MG63 (cell line): ENCODE data around the gene PTPRD. TPM values are rescaled to one million over a fixed set of nuclear protein-coding genes. Genes with fewer than 3 reads are reported as not detected.
"Not testable (repeated sequence)": the region's sequence is repeated elsewhere in the genome, so short reads cannot be mapped to it uniquely, and the experiment has no call there.

Source experiments
- DNase-seq: peaks from one replicate; pipeline ENCODE4 v3.0.0-alpha.2; 2020
- H3K27me3 ChIP-seq: fragments of 250-450 bp; sonication (Bioruptor Pico); 2 replicates; pipeline ENCODE4 v1.5.1; 2020; ENCODE audit warnings: mild to moderate bottlenecking, moderate library complexity
- H3K36me3 ChIP-seq: fragments of 250-450 bp; sonication (Bioruptor Pico); 2 replicates; pipeline ENCODE4 v1.5.1; 2020; ENCODE audit warnings: mild to moderate bottlenecking, moderate library complexity
- H3K4me3 ChIP-seq: fragments of 250-450 bp; sonication (Bioruptor Pico); 2 replicates; pipeline ENCODE4 v1.5.1; 2020; ENCODE audit warnings: mild to moderate bottlenecking, moderate library complexity
- H3K9me3 ChIP-seq: fragments of 250-450 bp; sonication (Bioruptor Pico); 2 replicates; pipeline ENCODE4 v1.5.1; 2020; ENCODE audit warnings: mild to moderate bottlenecking, moderate library complexity
- total RNA-seq: library from RNA; depleted of rRNA; stranded (reverse); fragments of >200 nt; shearing (Covaris generic); gene quantifications from 2 replicates; pipeline ENCODE4 v1.2.3, GENCODE V29; 2014; ENCODE audit warnings: low replicate concordance

The PTPRD gene
- total RNA-seq, 1 experiment from 2014 or later: not detected

- DNase-seq: peak; percentile 5
- Histone ChIP-seq H3K9me3 (no peaks in the 10 kb centered on the region), H3K27me3 (no peaks in the 10 kb centered on the region), H3K4me3 (no peak overlapping the region), H3K36me3 (no peaks in the 10 kb centered on the region)
These were observed 669.9 kb downstream of the PTPRD start for GRCh38 chr9:9942764-9943424.

- H3K9me3 ChIP-seq: no peaks in the 10 kb centered on the region
- no peak overlapping the region for H3K4me3 ChIP-seq
- no peaks in the 10 kb centered on the region for H3K27me3 ChIP-seq
- no peaks in the 10 kb centered on the region for H3K36me3 ChIP-seq
- no peak for DNase-seq
These were observed 674.4 kb downstream of the PTPRD start for GRCh38 chr9:9938432-9938831.

- not testable (repeated sequence) for H3K27me3 ChIP-seq, H3K9me3 ChIP-seq, H3K4me3 ChIP-seq, H3K36me3 ChIP-seq, DNase-seq
These were observed 681.3 kb downstream of the PTPRD start for GRCh38 chr9:9931464-9931863.

- Histone ChIP-seq H3K27me3 (no peaks in the 10 kb centered on the region), H3K9me3 (no peaks in the 10 kb centered on the region), H3K4me3 (no peak overlapping the region), H3K36me3 (no peaks in the 10 kb centered on the region)
- DNase-seq: no peak
These were observed 688.4 kb downstream of the PTPRD start for GRCh38 chr9:9924376-9924775.

GRCh38 chr9:9921805-9922204 lies 691.0 kb downstream of the PTPRD start:
- Histone ChIP-seq H3K27me3 (no peaks in the 10 kb centered on the region), H3K9me3 (no peaks in the 10 kb centered on the region), H3K4me3 (no peak overlapping the region), H3K36me3 (no peaks in the 10 kb centered on the region)
- no peak for DNase-seq

- no peak for DNase-seq
- no peak overlapping the region for H3K4me3 ChIP-seq
These were observed 692.3 kb downstream of the PTPRD start for GRCh38 chr9:9920425-9921060.

GRCh38 chr9:9919174-9919775 lies 693.5 kb downstream of the PTPRD start:
- DNase-seq: no peak
- H3K36me3 ChIP-seq: no peaks in the 10 kb centered on the region
- no peaks in the 10 kb centered on the region for H3K9me3 ChIP-seq
- H3K4me3 ChIP-seq: no peak overlapping the region
- no peaks in the 10 kb centered on the region for H3K27me3 ChIP-seq

More at GRCh38 chr9:9920425-9921060, 692.3 kb downstream of the PTPRD start:
- Histone ChIP-seq H3K36me3 (no peaks in the 10 kb centered on the region), H3K9me3 (no peaks in the 10 kb centered on the region), H3K27me3 (no peaks in the 10 kb centered on the region)

GRCh38 chr9:9917400-9917799 lies 695.4 kb downstream of the PTPRD start:
- Histone ChIP-seq H3K9me3 (no peaks in the 10 kb centered on the region), H3K27me3 (no peaks in the 10 kb centered on the region), H3K36me3 (no peaks in the 10 kb centered on the region), H3K4me3 (no peak overlapping the region)
- DNase-seq: no peak

GRCh38 chr9:9914174-9914573 lies 698.6 kb downstream of the PTPRD start:
- no peak for DNase-seq
- Histone ChIP-seq H3K36me3 (no peaks in the 10 kb centered on the region), H3K9me3 (no peaks in the 10 kb centered on the region)

GRCh38 chr9:9913276-9913832 lies 699.4 kb downstream of the PTPRD start:
- H3K27me3 ChIP-seq: no peaks in the 10 kb centered on the region
- no peak for DNase-seq
- H3K36me3 ChIP-seq: no peaks in the 10 kb centered on the region
- no peak overlapping the region for H3K4me3 ChIP-seq
- H3K9me3 ChIP-seq: no peaks in the 10 kb centered on the region

More at GRCh38 chr9:9914174-9914573, 698.6 kb downstream of the PTPRD start:
- no peak overlapping the region for H3K4me3 ChIP-seq
- no peaks in the 10 kb centered on the region for H3K27me3 ChIP-seq

- no peaks in the 10 kb centered on the region for H3K27me3 ChIP-seq
- H3K36me3 ChIP-seq: no peaks in the 10 kb centered on the region
- no peak overlapping the region for H3K4me3 ChIP-seq
- H3K9me3 ChIP-seq: no peaks in the 10 kb centered on the region
- DNase-seq: no peak
These were observed 700.3 kb downstream of the PTPRD start for GRCh38 chr9:9912459-9912858.

GRCh38 chr9:9905736-9906135 lies 707.1 kb downstream of the PTPRD start:
- no peak for DNase-seq
- Histone ChIP-seq H3K4me3 (no peak overlapping the region), H3K27me3 (no peaks in the 10 kb centered on the region), H3K9me3 (no peaks in the 10 kb centered on the region), H3K36me3 (no peaks in the 10 kb centered on the region)

GRCh38 chr9:9904041-9904440 lies 708.8 kb downstream of the PTPRD start:
- Histone ChIP-seq H3K27me3 (no peaks in the 10 kb centered on the region), H3K9me3 (no peaks in the 10 kb centered on the region), H3K4me3 (no peak overlapping the region), H3K36me3 (no peaks in the 10 kb centered on the region)
- DNase-seq: no peak

GRCh38 chr9:9901624-9902023 lies 711.2 kb downstream of the PTPRD start:
- Histone ChIP-seq H3K27me3 (no peaks in the 10 kb centered on the region), H3K36me3 (no peaks in the 10 kb centered on the region), H3K4me3 (no peak overlapping the region), H3K9me3 (no peaks in the 10 kb centered on the region)
- no peak for DNase-seq

- Histone ChIP-seq H3K9me3 (no peaks in the 10 kb centered on the region), H3K27me3 (no peaks in the 10 kb centered on the region), H3K4me3 (no peak overlapping the region), H3K36me3 (no peaks in the 10 kb centered on the region)
- no peak for DNase-seq
These were observed 719.0 kb downstream of the PTPRD start for GRCh38 chr9:9893837-9894236.

GRCh38 chr9:9892217-9892616 lies 720.6 kb downstream of the PTPRD start:
- no peaks in the 10 kb centered on the region for H3K27me3 ChIP-seq
- no peak overlapping the region for H3K4me3 ChIP-seq
- no peaks in the 10 kb centered on the region for H3K36me3 ChIP-seq
- no peak for DNase-seq
- no peaks in the 10 kb centered on the region for H3K9me3 ChIP-seq

GRCh38 chr9:9881692-9882091 lies 731.1 kb downstream of the PTPRD start:
- DNase-seq: no peak
- H3K9me3 ChIP-seq: no peaks in the 10 kb centered on the region
- no peak overlapping the region for H3K4me3 ChIP-seq
- no peaks in the 10 kb centered on the region for H3K36me3 ChIP-seq
- no peaks in the 10 kb centered on the region for H3K27me3 ChIP-seq

GRCh38 chr9:9874270-9874669 lies 738.5 kb downstream of the PTPRD start:
- Histone ChIP-seq H3K27me3 (no peaks in the 10 kb centered on the region), H3K9me3 (no peaks in the 10 kb centered on the region), H3K36me3 (no peaks in the 10 kb centered on the region), H3K4me3 (no peak overlapping the region)
- no peak for DNase-seq
